Pericardium fibroblast (primary cell): ENCODE results near the gene RAD50. TPM values are rescaled to one million over a fixed set of nuclear protein-coding genes. Genes with fewer than 3 reads are reported as not detected.

Experiments used
- total RNA-seq: library from RNA; depleted of rRNA; stranded (reverse); fragments of >200 nt; gene quantifications from 2 replicates; pipeline ENCODE4 v1.2.3, GENCODE V29; 2015

The RAD50 gene
- 11.6 and 24.3 TPM in 2 replicates for total RNA-seq

GRCh38 chr5:132556763-132557477 is at the start of gene RAD50:
Gene RAD50, plus strand, starts transcription at chr5:132556977. Its CDS starts 348 bp downstream, at chr5:132557325.

GRCh38 chr5:132543472-132544201 is 13.1 kb upstream of the RAD50 start, which contains the start of gene IL5:
Gene IL5, minus strand, starts transcription at chr5:132543522. Its CDS starts 44 bp downstream, at chr5:132543478.

GRCh38 chr5:132657676-132658380 is 101.1 kb downstream of the RAD50 start, which contains the start of gene IL13:
Gene IL13, plus strand, starts transcription at chr5:132658173. Its CDS starts 14 bp downstream, at chr5:132658187.

GRCh38 chr5:132673939-132674630 is 117.3 kb downstream of the RAD50 start, which contains the start of gene IL4:
Gene IL4, plus strand, starts transcription at chr5:132673989. Its CDS starts 62 bp downstream, at chr5:132674051.

Other genes starting within 250 kb of the RAD50 start
- 5.4 and 6.9 TPM in 2 replicates for gene SLC22A5, start 187.3 kb upstream of the RAD50 start, total RNA-seq
- 7.4 and 15.6 TPM in 2 replicates for gene IRF1, start 66.2 kb upstream of the RAD50 start, total RNA-seq
- gene IL5, start 13.5 kb upstream of the RAD50 start, total RNA-seq: not detected in 2 replicates
- not detected in 2 replicates for gene IL13, start 101.2 kb downstream of the RAD50 start, total RNA-seq
- not detected in 2 replicates for gene IL4, start 117.0 kb downstream of the RAD50 start, total RNA-seq
- gene KIF3A, start 180.6 kb downstream of the RAD50 start, total RNA-seq: 1.8 and 4.1 TPM in 2 replicates
- gene CCNI2, start 190.4 kb downstream of the RAD50 start, total RNA-seq: not detected in 2 replicates
- gene SEPTIN8, start 220.3 kb downstream of the RAD50 start, total RNA-seq: 21.7 and 44.0 TPM in 2 replicates